ENCODE measurements around the gene TMEM254.

GRCh38 chr10:80140251-80140650 is 61.8 kb downstream of the TMEM254 start:
- TF ChIP-seq, protein P1, sequence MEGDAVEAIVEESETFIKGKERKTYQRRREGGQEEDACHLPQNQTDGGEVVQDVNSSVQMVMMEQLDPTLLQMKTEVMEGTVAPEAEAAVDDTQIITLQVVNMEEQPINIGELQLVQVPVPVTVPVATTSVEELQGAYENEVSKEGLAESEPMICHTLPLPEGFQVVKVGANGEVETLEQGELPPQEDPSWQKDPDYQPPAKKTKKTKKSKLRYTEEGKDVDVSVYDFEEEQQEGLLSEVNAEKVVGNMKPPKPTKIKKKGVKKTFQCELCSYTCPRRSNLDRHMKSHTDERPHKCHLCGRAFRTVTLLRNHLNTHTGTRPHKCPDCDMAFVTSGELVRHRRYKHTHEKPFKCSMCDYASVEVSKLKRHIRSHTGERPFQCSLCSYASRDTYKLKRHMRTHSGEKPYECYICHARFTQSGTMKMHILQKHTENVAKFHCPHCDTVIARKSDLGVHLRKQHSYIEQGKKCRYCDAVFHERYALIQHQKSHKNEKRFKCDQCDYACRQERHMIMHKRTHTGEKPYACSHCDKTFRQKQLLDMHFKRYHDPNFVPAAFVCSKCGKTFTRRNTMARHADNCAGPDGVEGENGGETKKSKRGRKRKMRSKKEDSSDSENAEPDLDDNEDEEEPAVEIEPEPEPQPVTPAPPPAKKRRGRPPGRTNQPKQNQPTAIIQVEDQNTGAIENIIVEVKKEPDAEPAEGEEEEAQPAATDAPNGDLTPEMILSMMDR (conservative IDR thresholded peaks at IDR 0.05 in 1 of 2, IDR thresholded peaks at IDR 0.05 in 1 of 2; ENCODE audit: extremely low read depth in 1 of 2, insufficient read depth in 1 of 2, low read depth in 1 of 2, low read length in 2 of 2), result no peak
- no peak for TF ChIP-seq EZH2 (IDR thresholded peaks at IDR 0.05; ENCODE audit: borderline replicate concordance, low read length)

All from mammary epithelial cell (primary cell).